GM12874 (cell line): ENCODE data around the gene ALAD.

Experiments
- TF ChIP-seq, protein P1 (sequence below): IDR thresholded peaks from 2 replicates; pipeline ENCODE4 v1.5.1; 2011; ENCODE audit warnings: low read depth, mild to moderate bottlenecking, control low read depth, low read length, moderate library complexity; ENCODE audit not compliant: insufficient read depth

ALAD gene

DNA sequence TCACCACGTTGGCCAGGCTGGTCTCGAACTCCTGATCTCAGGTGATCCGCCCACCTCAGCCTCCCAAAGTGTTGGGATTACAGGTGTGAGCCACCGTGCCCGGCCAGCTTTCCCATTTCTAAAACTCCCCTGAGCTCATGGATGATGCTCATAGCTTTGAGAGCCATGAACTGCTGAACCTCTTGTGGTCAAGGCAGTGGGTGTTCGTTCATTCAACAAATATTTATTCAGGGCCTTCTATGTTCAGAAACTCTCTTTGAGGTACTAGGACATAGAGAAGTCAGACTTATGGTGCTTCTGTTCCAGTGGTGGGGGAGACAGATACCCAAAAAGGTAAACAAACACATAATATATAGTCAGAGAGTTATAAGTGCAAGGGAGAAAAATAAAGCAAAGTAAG lies 49.1 kb downstream of the ALAD start:
- TF ChIP-seq, protein P1, sequence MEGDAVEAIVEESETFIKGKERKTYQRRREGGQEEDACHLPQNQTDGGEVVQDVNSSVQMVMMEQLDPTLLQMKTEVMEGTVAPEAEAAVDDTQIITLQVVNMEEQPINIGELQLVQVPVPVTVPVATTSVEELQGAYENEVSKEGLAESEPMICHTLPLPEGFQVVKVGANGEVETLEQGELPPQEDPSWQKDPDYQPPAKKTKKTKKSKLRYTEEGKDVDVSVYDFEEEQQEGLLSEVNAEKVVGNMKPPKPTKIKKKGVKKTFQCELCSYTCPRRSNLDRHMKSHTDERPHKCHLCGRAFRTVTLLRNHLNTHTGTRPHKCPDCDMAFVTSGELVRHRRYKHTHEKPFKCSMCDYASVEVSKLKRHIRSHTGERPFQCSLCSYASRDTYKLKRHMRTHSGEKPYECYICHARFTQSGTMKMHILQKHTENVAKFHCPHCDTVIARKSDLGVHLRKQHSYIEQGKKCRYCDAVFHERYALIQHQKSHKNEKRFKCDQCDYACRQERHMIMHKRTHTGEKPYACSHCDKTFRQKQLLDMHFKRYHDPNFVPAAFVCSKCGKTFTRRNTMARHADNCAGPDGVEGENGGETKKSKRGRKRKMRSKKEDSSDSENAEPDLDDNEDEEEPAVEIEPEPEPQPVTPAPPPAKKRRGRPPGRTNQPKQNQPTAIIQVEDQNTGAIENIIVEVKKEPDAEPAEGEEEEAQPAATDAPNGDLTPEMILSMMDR: no peak

DNA sequence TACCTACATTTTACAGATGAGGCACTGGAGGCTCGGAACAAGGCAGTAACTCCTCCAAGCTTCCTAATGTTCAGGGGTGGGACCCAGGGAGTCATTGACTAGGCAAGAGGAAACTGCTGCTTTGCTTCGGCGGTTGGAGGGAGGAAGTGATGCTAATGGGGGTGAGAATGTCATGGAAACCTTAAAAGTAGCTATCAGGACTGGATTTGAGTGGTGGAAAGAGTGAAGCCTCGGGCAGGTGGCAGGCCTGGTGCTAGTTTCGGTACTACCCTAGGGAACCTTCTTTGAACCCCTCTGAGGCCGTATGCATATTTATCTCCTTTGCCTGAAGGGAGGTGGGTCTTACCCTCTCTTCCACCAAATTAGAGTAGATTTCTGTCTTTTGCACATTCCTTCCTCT lies 50.1 kb downstream of the ALAD start:
- TF ChIP-seq, protein P1: no peak

DNA sequence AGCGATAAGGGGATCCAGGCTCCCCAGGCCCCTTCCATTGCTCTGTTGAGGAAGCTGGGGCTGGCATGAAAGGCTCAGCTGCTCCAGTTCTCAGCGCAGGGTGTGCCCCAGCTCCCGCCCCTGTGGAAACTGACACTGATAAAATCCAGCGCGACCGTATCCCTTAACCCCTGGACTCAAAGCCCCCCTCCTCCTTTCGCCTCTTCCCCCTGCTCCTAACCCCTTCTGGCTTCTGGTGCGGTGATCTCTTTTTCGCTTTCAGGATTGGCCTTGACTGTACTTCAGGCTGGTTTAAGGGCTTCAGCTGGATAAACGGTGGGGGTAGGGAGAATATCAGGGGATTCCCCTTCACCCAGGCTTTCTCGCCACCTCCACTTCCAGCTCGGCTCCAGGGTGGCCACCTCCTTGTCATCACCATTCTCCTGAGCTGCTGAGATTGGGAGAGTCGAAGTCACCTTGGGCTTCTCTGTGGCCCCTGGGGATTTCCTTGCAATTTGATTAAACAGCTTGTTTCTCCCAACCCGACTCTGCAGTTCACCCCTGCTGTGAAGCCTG lies 50.9 kb downstream of the ALAD start:
- TF ChIP-seq, protein P1: no peak

DNA sequence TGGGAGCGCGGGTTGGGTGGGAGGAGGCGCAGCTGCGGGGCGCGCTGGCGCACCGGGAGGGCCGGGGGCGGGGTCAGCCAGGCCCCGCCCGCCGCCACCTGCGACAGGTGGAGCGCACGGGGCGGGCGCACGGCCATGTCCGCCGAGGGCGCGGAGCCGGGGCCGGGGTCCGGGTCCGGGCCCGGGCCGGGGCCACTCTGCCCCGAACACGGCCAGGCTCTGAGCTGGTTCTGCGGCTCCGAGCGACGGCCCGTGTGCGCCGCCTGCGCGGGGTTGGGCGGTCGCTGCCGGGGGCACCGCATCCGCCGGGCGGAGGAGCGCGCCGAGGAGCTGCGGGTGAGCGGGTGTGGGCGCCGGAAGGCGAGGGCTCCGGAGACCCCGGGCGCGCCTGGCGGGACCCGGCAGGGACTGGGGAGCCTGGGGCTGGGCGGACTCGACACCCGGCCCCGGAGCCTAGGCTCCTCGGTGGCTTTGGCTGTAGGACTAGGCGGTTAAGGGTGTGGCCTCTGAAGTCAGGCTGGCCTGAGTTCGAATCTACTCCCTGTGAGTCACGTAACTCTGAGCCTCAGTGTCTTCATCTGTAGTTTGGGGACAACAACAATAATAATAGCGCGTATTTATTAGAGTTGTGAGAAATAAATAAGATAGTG lies 51.5 kb downstream of the ALAD start, which contains the start of gene BSPRY:
TSS of gene BSPRY (plus strand) at position 97 of the 650 bp plus-strand sequence. CDS start at position 136, 39 bp downstream.
- TF ChIP-seq, protein P1: no peak

DNA sequence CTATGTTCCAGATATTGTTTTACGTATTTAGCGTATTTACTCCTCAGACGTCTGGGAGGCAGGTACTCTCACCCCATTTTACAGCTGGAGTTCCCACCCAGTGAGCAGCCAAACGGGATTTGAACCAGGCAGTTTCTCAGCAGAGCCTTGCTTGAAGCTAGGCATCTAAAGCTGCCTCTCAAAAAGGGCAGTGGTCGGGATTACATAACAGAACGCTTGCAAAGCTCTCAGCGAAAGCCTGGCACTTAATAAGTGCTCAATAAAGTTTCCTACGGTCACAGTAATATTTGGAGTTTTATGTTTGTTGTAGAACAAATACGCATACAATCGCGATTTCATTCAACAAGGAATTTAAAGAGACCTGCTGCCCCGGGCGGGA lies 52.0 kb downstream of the ALAD start:
- TF ChIP-seq, protein P1: no peak

DNA sequence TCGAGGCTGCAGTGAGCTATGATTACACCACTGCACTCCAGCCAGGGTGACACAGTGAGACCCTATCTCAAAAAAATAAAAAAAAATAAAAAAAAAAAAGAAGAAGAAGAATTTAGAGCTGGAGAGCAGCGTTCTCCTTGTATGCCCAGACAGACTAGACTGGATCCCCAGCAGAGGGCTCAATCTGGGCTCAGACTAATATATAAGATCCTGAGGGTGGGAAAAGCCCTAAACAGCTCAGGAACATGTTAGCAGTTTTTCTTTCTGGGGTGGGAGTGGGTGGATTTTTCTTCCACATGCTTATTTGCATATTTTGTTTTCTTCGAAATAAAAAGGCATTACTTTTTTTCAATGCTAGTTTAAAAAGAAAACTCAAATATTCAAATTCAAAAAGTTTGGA lies 52.6 kb downstream of the ALAD start:
- TF ChIP-seq, protein P1: no peak

DNA sequence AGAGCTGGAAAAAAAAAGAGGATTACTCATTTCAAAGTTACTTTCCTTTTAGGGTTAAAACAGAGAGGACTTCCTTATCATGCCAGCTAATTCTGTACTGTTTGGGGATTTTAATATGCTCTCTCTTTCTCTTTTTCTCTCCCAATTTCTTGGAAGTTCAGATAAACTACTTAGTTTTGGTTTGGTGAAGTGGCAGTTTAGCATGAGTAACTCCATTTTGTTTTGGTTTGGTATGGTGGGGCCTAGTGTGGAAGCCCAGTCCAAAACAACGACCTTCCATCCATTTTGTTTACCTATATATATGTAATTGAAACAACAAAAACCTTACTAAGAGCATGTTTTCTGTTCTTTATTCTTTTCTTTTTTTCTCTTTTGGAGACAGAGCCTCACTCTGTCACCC lies 55.4 kb downstream of the ALAD start:
- TF ChIP-seq, protein P1: no peak

DNA sequence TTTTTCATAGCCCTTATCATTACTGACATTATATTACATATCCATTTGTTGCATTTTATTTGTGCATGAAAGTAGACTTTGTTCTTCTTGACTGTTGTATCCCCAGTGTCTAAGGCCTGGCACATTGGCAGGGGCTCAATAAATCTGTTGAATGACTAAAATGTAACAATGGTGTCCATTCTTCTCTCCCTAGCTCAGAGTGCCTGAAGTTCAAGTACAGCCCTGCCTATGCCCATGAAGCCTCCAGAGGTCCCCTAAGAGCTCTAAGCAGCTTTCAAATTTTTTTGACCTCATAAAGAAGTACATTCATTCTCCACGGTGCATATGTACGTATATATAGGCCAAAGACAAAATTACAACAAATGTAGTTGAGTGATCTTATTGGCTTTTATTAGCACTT lies 55.9 kb downstream of the ALAD start:
- TF ChIP-seq, protein P1: no peak
